CD8-positive, alpha-beta memory T cell (primary cell): Measurements from ENCODE around the gene UVRAG. TPM values are rescaled to one million over a fixed set of nuclear protein-coding genes. Genes with fewer than 3 reads are reported as not detected.
"Not testable (repeated sequence)": the region's sequence is repeated elsewhere in the genome, so short reads cannot be mapped to it uniquely, and the experiment has no call there.

Source experiments
- CTCF ChIA-PET: fragments of 350-600 bp; sonication (Branson Sonifier 250); formaldehyde crosslinking; loops from one replicate; lab custom pipeline; 2021; ENCODE audit warnings: antibody characterized with exemption; lab: Charles Lee
- POLR2A ChIA-PET: fragments of 350-600 bp; sonication (Branson Sonifier 250); formaldehyde crosslinking; loops from one replicate; lab custom pipeline; 2021; ENCODE audit warnings: antibody characterized with exemption; lab: Charles Lee
- DNase-seq, 5 donors: peaks; one replicate each; pipeline versions ENCODE4 v3.0.0 to v3.0.0-alpha.2; 2020 to 2022; ENCODE audit warnings: mixed read lengths in 1 of 5
- H3K27ac ChIP-seq: one replicate; pipeline ENCODE4 v1.7.0; 2013; ENCODE audit warnings: low read depth, mild to moderate bottlenecking, low read length, moderate library complexity
- H3K27me3 ChIP-seq: 2 replicates; pipeline ENCODE4 v1.7.0; 2013; ENCODE audit warnings: low read length, mild to moderate bottlenecking; ENCODE audit not compliant: insufficient read depth, poor library complexity, severe bottlenecking
- H3K36me3 ChIP-seq: 2 replicates; pipeline ENCODE4 v1.7.0; 2013; ENCODE audit warnings: mild to moderate bottlenecking, low read length, moderate library complexity; ENCODE audit not compliant: insufficient read depth
- H3K4me1 ChIP-seq: 2 replicates; pipeline ENCODE4 v1.7.0; 2013; ENCODE audit warnings: mild to moderate bottlenecking, low read length, moderate library complexity; ENCODE audit not compliant: insufficient read depth
- H3K4me3 ChIP-seq: 2 replicates; pipeline ENCODE4 v1.7.0; 2013; ENCODE audit warnings: mild to moderate bottlenecking, low read length
- H3K9me3 ChIP-seq: 2 replicates; pipeline ENCODE4 v1.7.0; 2013; ENCODE audit warnings: mild to moderate bottlenecking, low read length
- H3K27ac Mint-ChIP-seq, 8 donors: one replicate each; pipeline ENCODE4 v1.8.0; 2020 to 2021; ENCODE audit warnings: mixed read lengths in 8 of 8, mild to moderate bottlenecking in 6 of 8, inconsistent platforms in 3 of 8, moderate library complexity in 3 of 8
- H3K27me3 Mint-ChIP-seq, 2 donors: one replicate each; pipeline ENCODE4 v1.8.0; 2020 to 2021; ENCODE audit warnings: mixed read lengths in 2 of 2, mild to moderate bottlenecking in 1 of 2, moderate library complexity in 1 of 2
- H3K36me3 Mint-ChIP-seq, 3 donors: one replicate each; pipeline ENCODE4 v1.8.0; 2020 to 2021; ENCODE audit warnings: mixed read lengths in 3 of 3, inconsistent platforms in 1 of 3, mild to moderate bottlenecking in 1 of 3
- H3K4me1 Mint-ChIP-seq, 3 donors: one replicate each; pipeline ENCODE4 v1.8.0; 2020 to 2021; ENCODE audit warnings: mixed read lengths in 3 of 3, inconsistent platforms in 1 of 3, mild to moderate bottlenecking in 1 of 3
- H3K4me3 Mint-ChIP-seq, 7 donors: one replicate each; pipeline ENCODE4 v1.8.0; 2020 to 2021; ENCODE audit warnings: mixed read lengths in 7 of 7, mild to moderate bottlenecking in 6 of 7, moderate library complexity in 4 of 7, inconsistent platforms in 2 of 7
- H3K9me3 Mint-ChIP-seq, 5 donors: one replicate each; pipeline ENCODE4 v1.8.0; 2020 to 2022; ENCODE audit warnings: mixed read lengths in 5 of 5, mild to moderate bottlenecking in 3 of 5, moderate library complexity in 2 of 5, inconsistent platforms in 1 of 5
- polyA plus RNA-seq: library from polyadenylated mRNA; unstranded; fragments of 300-500 nt; fragmentation: Illumina TruSeq; gene quantifications from one replicate; pipeline ENCODE4 v1.2.3, GENCODE V29; 2021
- total RNA-seq, 2 experiments: library from RNA; stranded (reverse); gene quantifications; one replicate each; pipeline ENCODE4 v1.2.3, GENCODE V29; 2021

UVRAG gene
- total and polyA plus RNA-seq, 3 experiments from 2014 or later, result 17.1 to 20.9 (median 18.0) TPM

DNA sequence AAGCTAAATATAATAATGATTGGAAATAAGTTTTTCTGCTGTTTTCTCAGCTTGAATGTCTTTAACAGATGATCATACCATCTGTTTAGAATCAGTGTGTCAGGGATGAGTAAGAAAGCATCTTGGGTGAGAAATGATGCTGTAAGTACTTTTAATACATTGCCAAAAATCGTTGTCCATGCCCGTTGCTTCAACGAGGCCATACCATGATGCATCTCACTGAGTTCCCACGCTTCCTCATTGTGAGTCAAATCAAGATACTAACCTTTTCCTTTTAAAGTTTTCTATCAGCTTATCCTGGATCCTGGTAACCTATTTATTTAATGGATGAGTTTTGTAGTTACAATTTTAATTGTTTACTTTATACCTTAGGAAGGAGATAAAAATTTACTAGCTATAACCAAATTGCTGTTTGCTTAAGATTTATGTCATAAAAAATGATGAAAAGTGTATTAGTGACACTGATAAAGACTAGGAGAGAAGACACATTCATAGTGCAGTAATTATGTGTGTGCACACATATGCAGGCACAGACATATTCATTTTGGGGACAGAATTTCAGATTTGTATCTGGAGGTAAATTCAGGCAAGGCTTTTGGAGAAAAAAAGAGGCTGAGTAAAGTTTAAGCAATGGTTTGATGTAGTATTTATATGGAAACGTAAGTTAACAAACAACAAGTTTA, 154.8 kb downstream of the UVRAG start:
- Mint-ChIP-seq H3K4me3 (no peak overlapping the region), H3K4me1 (peaks cover 7 to 16% (median 15%) of the 10 kb centered on the region in 3 donors)

GRCh38 chr11:75973710-75974109, 158.7 kb downstream of the UVRAG start:
- H3K36me3 ChIP-seq, H3K4me3 Mint-ChIP-seq, H3K27ac ChIP-seq, H3K9me3 ChIP-seq, H3K4me1 ChIP-seq, H3K27me3 ChIP-seq, H3K4me3 ChIP-seq, POLR2A ChIA-PET, H3K27me3 Mint-ChIP-seq, H3K27ac Mint-ChIP-seq, DNase-seq, CTCF ChIA-PET: not testable (repeated sequence)
- Mint-ChIP-seq H3K9me3 (peaks cover 0 to 18% (median 13%) of the 10 kb centered on the region in 5 donors), H3K36me3 (peaks cover 6 to 35% (median 13%) of the 10 kb centered on the region in 3 donors), H3K4me1 (peaks cover 18 to 33% (median 29%) of the 10 kb centered on the region in 3 donors)

More for the DNA sequence above, 154.8 kb downstream of the UVRAG start:
- no peak overlapping the region for H3K27ac Mint-ChIP-seq
- H3K36me3 Mint-ChIP-seq, result peaks cover 10 to 33% (median 15%) of the 10 kb centered on the region in 3 donors
- ChIA-PET CTCF (no interaction called here), POLR2A (no interaction called here)
- Histone ChIP-seq H3K4me3 (no peak overlapping the region), H3K27ac (no peak overlapping the region), H3K4me1 (no peaks in the 10 kb centered on the region), H3K9me3 (no peaks in the 10 kb centered on the region), H3K36me3 (no peaks in the 10 kb centered on the region), H3K27me3 (no peaks in the 10 kb centered on the region)
- DNase-seq, result no peak
- no peaks in the 10 kb centered on the region for H3K27me3 Mint-ChIP-seq
- H3K9me3 Mint-ChIP-seq, result peaks cover 0 to 18% (median 13%) of the 10 kb centered on the region in 5 donors

GRCh38 chr11:75979075-75979474, 164.1 kb downstream of the UVRAG start:
- H3K4me3 ChIP-seq, H3K4me1 ChIP-seq, H3K27ac Mint-ChIP-seq, H3K27me3 Mint-ChIP-seq, H3K27me3 ChIP-seq, DNase-seq, CTCF ChIA-PET, POLR2A ChIA-PET, H3K9me3 ChIP-seq, H3K9me3 Mint-ChIP-seq, H3K27ac ChIP-seq, H3K4me3 Mint-ChIP-seq, H3K36me3 ChIP-seq: not testable (repeated sequence)
- H3K36me3 Mint-ChIP-seq, result peaks cover 6 to 24% (median 11%) of the 10 kb centered on the region in 3 donors
- H3K4me1 Mint-ChIP-seq, result peaks cover 27 to 46% (median 36%) of the 10 kb centered on the region in 3 donors

DNA sequence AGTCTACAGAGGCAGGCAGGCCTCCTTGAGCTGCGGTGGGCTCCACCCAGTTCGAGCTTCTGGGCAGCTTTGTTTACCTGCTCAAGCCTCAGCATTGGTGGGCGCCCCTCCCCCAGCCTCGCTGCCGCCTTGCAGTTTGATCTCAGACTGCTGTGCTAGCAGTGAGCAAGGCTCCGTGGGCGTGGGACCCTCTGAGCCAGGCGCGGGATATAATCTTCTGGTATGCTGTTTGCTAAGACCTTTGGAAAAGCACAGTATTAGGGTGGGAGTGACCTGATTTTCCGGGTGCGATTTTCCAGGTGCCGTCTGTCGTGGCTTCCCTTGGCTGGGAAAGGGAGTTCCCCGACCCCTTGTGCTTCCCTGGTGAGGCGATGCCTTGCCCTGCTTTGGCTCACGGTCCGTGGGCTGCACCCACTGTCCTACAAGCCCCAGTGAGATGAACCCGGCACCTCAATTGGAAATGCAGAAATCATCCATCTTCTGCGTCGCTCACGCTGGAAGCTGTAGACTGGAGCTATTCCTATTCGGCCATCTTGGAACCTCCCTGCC, 164.5 kb downstream of the UVRAG start:
- H3K4me3 ChIP-seq, POLR2A ChIA-PET, H3K27ac Mint-ChIP-seq, CTCF ChIA-PET, H3K9me3 Mint-ChIP-seq, H3K27me3 ChIP-seq, H3K27ac ChIP-seq, H3K27me3 Mint-ChIP-seq, H3K4me1 ChIP-seq, H3K9me3 ChIP-seq, H3K36me3 ChIP-seq: not testable (repeated sequence)
- Mint-ChIP-seq H3K4me1 (peaks cover 27 to 46% (median 36%) of the 10 kb centered on the region in 3 donors), H3K36me3 (peaks cover 10 to 28% (median 15%) of the 10 kb centered on the region in 3 donors), H3K4me3 (peak overlapping the region in 1 of 7 donors; percentile 13)
- peak in 2 of 5 donors; percentile 21 to 30 for DNase-seq

DNA sequence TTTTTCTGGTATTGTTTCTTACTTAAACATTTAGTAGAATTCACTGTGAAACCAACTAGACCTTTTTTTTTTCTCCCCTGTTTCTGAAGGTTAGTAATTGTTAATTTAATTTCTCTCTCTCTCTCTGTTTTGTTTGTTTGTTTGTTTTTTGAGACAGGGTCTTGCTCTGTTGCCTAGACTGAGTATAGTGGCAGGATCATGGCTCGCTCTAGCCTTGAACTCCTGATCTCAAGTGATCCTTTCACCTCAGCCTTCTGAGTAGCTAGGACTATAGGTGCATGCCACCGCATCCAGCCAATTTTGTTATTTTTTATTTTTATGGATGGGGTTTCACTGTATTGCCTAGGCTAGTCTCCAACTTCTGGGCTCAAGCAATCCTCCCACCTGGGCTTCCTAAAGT, 165.0 kb downstream of the UVRAG start:
- H3K4me3 Mint-ChIP-seq, result peak overlapping the region in 1 of 7 donors; percentile 17
- ChIA-PET CTCF (no interaction called here), POLR2A (no interaction called here)
- Histone ChIP-seq H3K36me3 (no peaks in the 10 kb centered on the region), H3K4me1 (no peaks in the 10 kb centered on the region), H3K27ac (no peak overlapping the region), H3K9me3 (no peaks in the 10 kb centered on the region), H3K4me3 (no peak overlapping the region), H3K27me3 (no peaks in the 10 kb centered on the region)
- no peak overlapping the region for H3K27ac Mint-ChIP-seq
- peaks cover 7 to 33% (median 17%) of the 10 kb centered on the region in 3 donors for H3K36me3 Mint-ChIP-seq
- no peaks in the 10 kb centered on the region for H3K27me3 Mint-ChIP-seq
- no peak for DNase-seq
- H3K9me3 Mint-ChIP-seq, result no peaks in the 10 kb centered on the region
- peaks cover 27 to 46% (median 36%) of the 10 kb centered on the region in 3 donors for H3K4me1 Mint-ChIP-seq

- no peaks in the 10 kb centered on the region for H3K9me3 Mint-ChIP-seq
- peaks cover 22 to 35% (median 29%) of the 10 kb centered on the region in 3 donors for H3K4me1 Mint-ChIP-seq
- no peaks in the 10 kb centered on the region for H3K36me3 ChIP-seq
- H3K27me3 Mint-ChIP-seq, result no peaks in the 10 kb centered on the region
- no peak overlapping the region for H3K4me3 Mint-ChIP-seq
- no peaks in the 10 kb centered on the region for H3K9me3 ChIP-seq
- no peak overlapping the region for H3K27ac ChIP-seq
- no peaks in the 10 kb centered on the region for H3K27me3 ChIP-seq
- H3K4me3 ChIP-seq, result no peak overlapping the region
- POLR2A ChIA-PET, result no interaction called here
- no peaks in the 10 kb centered on the region for H3K4me1 ChIP-seq
- DNase-seq, result no peak
- H3K36me3 Mint-ChIP-seq, result peaks cover 7 to 36% (median 17%) of the 10 kb centered on the region in 3 donors
- CTCF ChIA-PET, result no interaction called here
- H3K27ac Mint-ChIP-seq, result peak overlapping the region in 3 of 8 donors; percentile 2 to 64 (median 26)
These were observed 166.5 kb downstream of the UVRAG start for GRCh38 chr11:75981546-75981945.

- POLR2A ChIA-PET, result no interaction called here
- Histone ChIP-seq H3K4me1 (no peaks in the 10 kb centered on the region), H3K36me3 (no peaks in the 10 kb centered on the region), H3K27ac (no peak overlapping the region), H3K9me3 (no peaks in the 10 kb centered on the region), H3K4me3 (no peak overlapping the region), H3K27me3 (no peaks in the 10 kb centered on the region)
- peak overlapping the region in 1 of 8 donors; percentile 69 for H3K27ac Mint-ChIP-seq
- no peak overlapping the region for H3K4me3 Mint-ChIP-seq
- no peak for DNase-seq
- CTCF ChIA-PET, result no interaction called here
- H3K27me3 Mint-ChIP-seq, result no peaks in the 10 kb centered on the region
- peaks cover 7 to 39% (median 20%) of the 10 kb centered on the region in 3 donors for H3K36me3 Mint-ChIP-seq
- H3K9me3 Mint-ChIP-seq, result no peaks in the 10 kb centered on the region
- H3K4me1 Mint-ChIP-seq, result peaks cover 16 to 28% (median 23%) of the 10 kb centered on the region in 3 donors
These were observed 167.3 kb downstream of the UVRAG start for GRCh38 chr11:75982309-75982708.

GRCh38 chr11:75986966-75987365, 172.0 kb downstream of the UVRAG start:
- H3K36me3 Mint-ChIP-seq, result peaks cover 14 to 36% (median 26%) of the 10 kb centered on the region in 3 donors
- no peak overlapping the region for H3K27ac Mint-ChIP-seq
- CTCF ChIA-PET, result no interaction called here
- no peaks in the 10 kb centered on the region for H3K36me3 ChIP-seq
- no peak overlapping the region for H3K27ac ChIP-seq
- H3K4me3 ChIP-seq, result no peak overlapping the region
- peaks cover 13 to 21% (median 18%) of the 10 kb centered on the region in 3 donors for H3K4me1 Mint-ChIP-seq
- H3K4me1 ChIP-seq, result no peaks in the 10 kb centered on the region
- no peak for DNase-seq
- H3K27me3 ChIP-seq, result no peaks in the 10 kb centered on the region
- no peaks in the 10 kb centered on the region for H3K27me3 Mint-ChIP-seq
- no peaks in the 10 kb centered on the region for H3K9me3 ChIP-seq
- POLR2A ChIA-PET, result no interaction called here
- no peak overlapping the region for H3K4me3 Mint-ChIP-seq
- no peaks in the 10 kb centered on the region for H3K9me3 Mint-ChIP-seq
